Glutamatergic neuron (in vitro differentiated cells): Measurements from ENCODE around the gene CCDC69. TPM values are rescaled to one million over a fixed set of nuclear protein-coding genes. Genes with fewer than 3 reads are reported as not detected.

Experiments
- DNase-seq: peaks from one replicate; pipeline ENCODE4 v3.0.0; 2022
- H3K27ac Mint-ChIP-seq: one replicate; pipeline ENCODE4 v1.8.0; 2020; ENCODE audit warnings: mild to moderate bottlenecking, mixed read lengths, inconsistent platforms; ENCODE audit not compliant: unreplicated experiment
- H3K27me3 Mint-ChIP-seq: one replicate; pipeline ENCODE4 v1.8.0; 2020; ENCODE audit warnings: mild to moderate bottlenecking, moderate library complexity, mixed read lengths, inconsistent platforms; ENCODE audit not compliant: unreplicated experiment
- H3K36me3 Mint-ChIP-seq: one replicate; pipeline ENCODE4 v1.8.0; 2020; ENCODE audit warnings: mild to moderate bottlenecking, mixed read lengths, inconsistent platforms; ENCODE audit not compliant: unreplicated experiment
- H3K4me1 Mint-ChIP-seq: one replicate; pipeline ENCODE4 v1.8.0; 2020; ENCODE audit warnings: mild to moderate bottlenecking, low read depth, mixed read lengths, inconsistent platforms; ENCODE audit not compliant: unreplicated experiment
- H3K4me3 Mint-ChIP-seq: one replicate; pipeline ENCODE4 v1.8.0; 2020; ENCODE audit warnings: mild to moderate bottlenecking, mixed read lengths, inconsistent platforms; ENCODE audit not compliant: unreplicated experiment
- H3K9me3 Mint-ChIP-seq: one replicate; pipeline ENCODE4 v1.8.0; 2020; ENCODE audit warnings: mild to moderate bottlenecking, moderate library complexity, mixed read lengths, inconsistent platforms; ENCODE audit not compliant: unreplicated experiment
- CTCF ChIP-seq: fragments of 200-600 bp; sonication (generic); IDR thresholded peaks from one replicate; pipeline ENCODE4 v1.5.0; 2021; ENCODE audit not compliant: partially characterized antibody, unreplicated experiment
- total RNA-seq: library from RNA; stranded (reverse); fragmentation: NEBNext Ultra II Directional; extraction: Animal tissue kit (Norgen Biotek cat#: 25700); gene quantifications from one replicate; pipeline ENCODE4 v1.2.1, GENCODE V29; 2021; ENCODE audit not compliant: unreplicated experiment

The CCDC69 gene
- total RNA-seq, 1 donor from 2014 or later, result 2.0 TPM

GRCh38 chr5:151164687-151165392 is 59.1 kb downstream of the CCDC69 start:
- no peaks in the 10 kb centered on the region for H3K36me3 Mint-ChIP-seq
- no peak overlapping the region for H3K27ac Mint-ChIP-seq
- no peaks in the 10 kb centered on the region for H3K9me3 Mint-ChIP-seq
- DNase-seq, result peak; percentile 80
- peak; percentile 75 for TF ChIP-seq CTCF
- peaks cover 4% of the 10 kb centered on the region for H3K27me3 Mint-ChIP-seq
- no peak overlapping the region for H3K4me3 Mint-ChIP-seq
- H3K4me1 Mint-ChIP-seq, result no peaks in the 10 kb centered on the region

DNA sequence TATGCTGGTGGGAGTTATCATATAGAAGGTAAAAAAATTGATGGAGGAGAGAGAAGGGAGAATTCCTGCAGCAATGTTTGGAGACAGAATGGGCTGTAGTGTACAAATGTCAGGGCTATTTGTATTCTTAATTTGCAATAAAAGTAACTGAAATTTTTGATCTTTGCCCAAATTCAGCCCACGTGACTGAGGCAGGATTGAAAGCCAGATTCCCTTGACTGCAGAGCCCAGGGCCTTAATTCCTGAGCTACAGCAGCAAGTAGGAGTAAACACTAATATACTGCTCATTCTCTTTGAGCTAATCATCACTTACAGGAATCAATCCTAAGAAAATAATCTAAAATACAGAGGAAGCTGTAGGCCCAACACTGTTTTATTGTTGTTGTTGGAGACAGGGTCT is 61.1 kb downstream of the CCDC69 start:
- H3K36me3 Mint-ChIP-seq, result no peaks in the 10 kb centered on the region
- H3K9me3 Mint-ChIP-seq, result peaks cover 4% of the 10 kb centered on the region
- peaks cover 7% of the 10 kb centered on the region for H3K4me1 Mint-ChIP-seq
- no peak for TF ChIP-seq CTCF
- H3K4me3 Mint-ChIP-seq, result no peak overlapping the region
- no peak overlapping the region for H3K27ac Mint-ChIP-seq
- no peak for DNase-seq
- peaks cover 4% of the 10 kb centered on the region for H3K27me3 Mint-ChIP-seq

- peaks cover 11% of the 10 kb centered on the region for H3K4me1 Mint-ChIP-seq
- H3K27ac Mint-ChIP-seq, result no peak overlapping the region
- DNase-seq, result no peak
- no peak for TF ChIP-seq CTCF
- peaks cover 8% of the 10 kb centered on the region for H3K9me3 Mint-ChIP-seq
- H3K27me3 Mint-ChIP-seq, result peaks cover 5% of the 10 kb centered on the region
- no peaks in the 10 kb centered on the region for H3K36me3 Mint-ChIP-seq
- no peak overlapping the region for H3K4me3 Mint-ChIP-seq
Measured at GRCh38 chr5:151159649-151160373, 64.1 kb downstream of the CCDC69 start.

DNA sequence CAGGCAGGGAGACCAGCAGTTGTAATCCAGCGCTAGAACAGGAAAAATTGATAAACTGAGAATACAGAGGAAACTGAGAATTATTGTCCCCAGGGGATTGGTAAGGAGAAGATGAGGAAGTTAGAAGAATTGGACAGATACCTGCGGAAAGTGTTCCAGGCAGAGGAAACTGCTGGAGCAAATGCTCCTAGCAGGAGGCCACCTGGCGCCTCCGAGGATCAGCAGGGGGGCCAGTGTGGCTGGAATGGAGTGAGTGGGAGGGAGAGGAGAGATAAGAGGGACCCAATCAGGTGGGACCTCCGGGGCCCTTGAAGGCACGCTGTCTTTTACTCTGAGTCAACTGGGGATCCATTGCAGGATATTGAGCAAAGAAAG is 65.6 kb downstream of the CCDC69 start:
- peaks cover 8% of the 10 kb centered on the region for H3K9me3 Mint-ChIP-seq
- TF ChIP-seq CTCF, result no peak
- peaks cover 20% of the 10 kb centered on the region for H3K4me1 Mint-ChIP-seq
- peak overlapping the region; percentile 63 for H3K4me3 Mint-ChIP-seq
- no peaks in the 10 kb centered on the region for H3K36me3 Mint-ChIP-seq
- DNase-seq, result no peak
- peak overlapping the region; percentile 5 for H3K27ac Mint-ChIP-seq
- H3K27me3 Mint-ChIP-seq, result peaks cover 5% of the 10 kb centered on the region
